ENCODE measurements around the gene DDX25. TPM values are rescaled to one million over a fixed set of nuclear protein-coding genes. Genes with fewer than 3 reads are reported as not detected.

Gene DDX25
- total RNA-seq, 2 donors from 2014 or later: 3.3 to 8.4 TPM

DNA sequence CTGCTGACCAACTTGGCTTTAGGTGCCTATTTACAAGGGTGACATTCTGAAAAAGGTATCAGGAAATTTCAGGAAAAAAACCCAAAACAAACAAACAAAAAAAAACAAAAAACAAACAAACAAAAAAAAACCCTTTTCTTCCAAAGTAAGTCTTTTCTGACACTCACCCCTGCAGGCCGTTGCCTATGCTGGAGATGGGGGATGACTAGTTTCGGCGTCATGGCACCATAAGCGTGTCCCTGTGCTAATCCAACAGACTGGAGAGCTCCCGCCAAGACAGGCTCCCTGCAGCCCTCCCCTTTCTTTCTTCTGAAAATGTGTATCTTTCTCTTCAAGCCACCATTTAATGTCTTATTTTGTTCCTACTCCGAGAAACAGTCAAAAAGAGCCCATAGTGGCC is 55.2 kb downstream of the DDX25 start:
- no peak overlapping the region for H3K27ac ChIP-seq (ENCODE audit: low read depth, low read length)
- peaks cover 37% of the 10 kb centered on the region for H3K36me3 Mint-ChIP-seq (ENCODE audit: low read depth)
- H3K9me3 ChIP-seq (ENCODE audit: control insufficient read depth, low read length): peaks cover 8% of the 10 kb centered on the region
- peaks cover 15% of the 10 kb centered on the region for H3K9me3 Mint-ChIP-seq
- no peaks in the 10 kb centered on the region for H3K27me3 Mint-ChIP-seq (ENCODE audit: insufficient read depth)
- H3K4me3 ChIP-seq (ENCODE audit: low read length): no peak overlapping the region
- H3K36me3 ChIP-seq (ENCODE audit: control insufficient read depth, insufficient read depth, low read length): no peaks in the 10 kb centered on the region
- H3K4me1 ChIP-seq (ENCODE audit: control insufficient read depth, insufficient read depth, low read length): no peaks in the 10 kb centered on the region
- TF ChIP-seq, protein P1, sequence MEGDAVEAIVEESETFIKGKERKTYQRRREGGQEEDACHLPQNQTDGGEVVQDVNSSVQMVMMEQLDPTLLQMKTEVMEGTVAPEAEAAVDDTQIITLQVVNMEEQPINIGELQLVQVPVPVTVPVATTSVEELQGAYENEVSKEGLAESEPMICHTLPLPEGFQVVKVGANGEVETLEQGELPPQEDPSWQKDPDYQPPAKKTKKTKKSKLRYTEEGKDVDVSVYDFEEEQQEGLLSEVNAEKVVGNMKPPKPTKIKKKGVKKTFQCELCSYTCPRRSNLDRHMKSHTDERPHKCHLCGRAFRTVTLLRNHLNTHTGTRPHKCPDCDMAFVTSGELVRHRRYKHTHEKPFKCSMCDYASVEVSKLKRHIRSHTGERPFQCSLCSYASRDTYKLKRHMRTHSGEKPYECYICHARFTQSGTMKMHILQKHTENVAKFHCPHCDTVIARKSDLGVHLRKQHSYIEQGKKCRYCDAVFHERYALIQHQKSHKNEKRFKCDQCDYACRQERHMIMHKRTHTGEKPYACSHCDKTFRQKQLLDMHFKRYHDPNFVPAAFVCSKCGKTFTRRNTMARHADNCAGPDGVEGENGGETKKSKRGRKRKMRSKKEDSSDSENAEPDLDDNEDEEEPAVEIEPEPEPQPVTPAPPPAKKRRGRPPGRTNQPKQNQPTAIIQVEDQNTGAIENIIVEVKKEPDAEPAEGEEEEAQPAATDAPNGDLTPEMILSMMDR (conservative IDR thresholded peaks at IDR 0.05): no peak
- no peaks in the 10 kb centered on the region for H3K27me3 ChIP-seq (ENCODE audit: control insufficient read depth, insufficient read depth, low read length, poor library complexity, severe bottlenecking)
- peaks cover 3% of the 10 kb centered on the region for H3K4me1 Mint-ChIP-seq
- no peak overlapping the region for H3K9ac ChIP-seq (ENCODE audit: extremely low read depth, low read length, poor library complexity, severe bottlenecking)
- no peak overlapping the region for H3K27ac Mint-ChIP-seq
- WGBS, 2 experiments (ENCODE audit: insufficient coverage in 1 of 2, insufficient read length in 1 of 2): 91 to 100% methylated on average over 4 to 6 of the region's 6 CpGs
- no peak overlapping the region for H3K4me3 Mint-ChIP-seq
- DNase-seq: no peak

DNA sequence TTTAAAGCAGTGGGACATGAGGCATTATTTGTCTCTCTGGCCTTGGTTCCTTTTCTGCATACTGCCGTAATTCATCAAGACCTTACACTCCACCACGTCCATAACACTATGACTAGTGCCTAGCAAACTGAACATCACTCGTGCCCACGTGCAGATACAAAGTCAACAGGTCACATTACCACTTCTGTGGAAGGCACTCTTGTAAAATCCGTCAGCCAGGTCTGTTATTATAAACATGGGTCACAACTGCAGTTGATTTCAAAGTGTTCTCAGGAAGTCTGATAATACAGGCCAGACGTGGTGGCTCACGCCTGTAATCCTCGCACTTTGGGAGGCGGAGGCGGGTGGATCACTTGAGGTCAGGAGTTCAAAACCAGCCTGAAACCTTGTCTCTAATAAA is 55.6 kb downstream of the DDX25 start:
- DNase-seq: no peak
- Histone ChIP-seq H3K4me3 (ENCODE audit: low read length) (no peak overlapping the region), H3K36me3 (ENCODE audit: control insufficient read depth, insufficient read depth, low read length) (no peaks in the 10 kb centered on the region), H3K27me3 (ENCODE audit: control insufficient read depth, insufficient read depth, low read length, poor library complexity, severe bottlenecking) (no peaks in the 10 kb centered on the region), H3K9ac (ENCODE audit: extremely low read depth, low read length, poor library complexity, severe bottlenecking) (no peak overlapping the region), H3K4me1 (ENCODE audit: control insufficient read depth, insufficient read depth, low read length) (no peaks in the 10 kb centered on the region), H3K9me3 (ENCODE audit: control insufficient read depth, low read length) (peaks cover 8% of the 10 kb centered on the region), H3K27ac (ENCODE audit: low read depth, low read length) (no peak overlapping the region)
- no peaks in the 10 kb centered on the region for H3K27me3 Mint-ChIP-seq (ENCODE audit: insufficient read depth)
- peaks cover 37% of the 10 kb centered on the region for H3K36me3 Mint-ChIP-seq (ENCODE audit: low read depth)
- TF ChIP-seq, protein P1 (conservative IDR thresholded peaks at IDR 0.05): no peak
- no peak overlapping the region for H3K27ac Mint-ChIP-seq
- no peak overlapping the region for H3K4me3 Mint-ChIP-seq
- H3K4me1 Mint-ChIP-seq: peaks cover 3% of the 10 kb centered on the region
- 91 to 98% methylated on average over 9 to 10 of the region's 10 CpGs for WGBS, 2 experiments (ENCODE audit: insufficient coverage in 1 of 2, insufficient read length in 1 of 2)
- H3K9me3 Mint-ChIP-seq: peaks cover 15% of the 10 kb centered on the region

DNA sequence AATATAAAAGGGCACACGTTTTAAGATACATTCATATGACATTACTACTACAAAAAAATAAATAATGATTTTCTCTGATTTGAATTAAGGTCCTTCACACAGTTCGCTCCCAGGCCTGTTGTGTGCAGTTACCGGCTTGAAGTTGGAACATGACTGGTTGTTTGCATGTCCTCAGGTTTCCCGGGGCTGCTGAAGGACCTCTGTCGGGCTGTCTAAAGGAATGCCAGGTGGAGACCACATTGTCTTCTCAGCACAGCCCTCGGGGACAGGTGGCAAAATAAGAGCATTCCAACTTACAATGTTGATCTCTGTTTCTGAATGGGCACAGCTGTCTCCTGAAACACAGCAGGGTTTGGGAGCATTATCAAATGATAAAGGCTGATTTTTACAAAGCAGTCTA is 56.5 kb downstream of the DDX25 start:
- Histone ChIP-seq H3K36me3 (ENCODE audit: control insufficient read depth, insufficient read depth, low read length) (no peaks in the 10 kb centered on the region), H3K9ac (ENCODE audit: extremely low read depth, low read length, poor library complexity, severe bottlenecking) (no peak overlapping the region), H3K9me3 (ENCODE audit: control insufficient read depth, low read length) (peaks cover 8% of the 10 kb centered on the region), H3K27ac (ENCODE audit: low read depth, low read length) (no peak overlapping the region), H3K4me1 (ENCODE audit: control insufficient read depth, insufficient read depth, low read length) (no peaks in the 10 kb centered on the region), H3K27me3 (ENCODE audit: control insufficient read depth, insufficient read depth, low read length, poor library complexity, severe bottlenecking) (no peaks in the 10 kb centered on the region), H3K4me3 (ENCODE audit: low read length) (no peak overlapping the region)
- H3K9me3 Mint-ChIP-seq: peaks cover 15% of the 10 kb centered on the region
- peaks cover 40% of the 10 kb centered on the region for H3K36me3 Mint-ChIP-seq (ENCODE audit: low read depth)
- WGBS, 2 experiments (ENCODE audit: insufficient coverage in 1 of 2, insufficient read length in 1 of 2): 82 to 88% methylated on average over 5 of the region's 6 CpGs
- peak; percentile 67 for DNase-seq
- peak overlapping the region; percentile 56 for H3K27ac Mint-ChIP-seq
- peaks cover 3% of the 10 kb centered on the region for H3K4me1 Mint-ChIP-seq
- TF ChIP-seq, protein P1 (conservative IDR thresholded peaks at IDR 0.05): no peak
- H3K4me3 Mint-ChIP-seq: no peak overlapping the region
- H3K27me3 Mint-ChIP-seq (ENCODE audit: insufficient read depth): no peaks in the 10 kb centered on the region
